HTR-8/SVneo (cell line): Measurements from ENCODE around the gene GSTT4.
"Not testable (repeated sequence)": the region's sequence is repeated elsewhere in the genome, so short reads cannot be mapped to it uniquely, and the experiment has no call there.

Experiments
- DNase-seq: peaks from one replicate; pipeline ENCODE4 v3.0.0; 2011; ENCODE audit warnings: low spot score, mixed read lengths; ENCODE audit not compliant: insufficient read length
- FAIRE-seq: peaks from 2 replicates; lab custom pipeline; 2011; peaks lifted over from hg19 to GRCh38; lab: Jason Lieb, UNC

GSTT4 gene

DNA sequence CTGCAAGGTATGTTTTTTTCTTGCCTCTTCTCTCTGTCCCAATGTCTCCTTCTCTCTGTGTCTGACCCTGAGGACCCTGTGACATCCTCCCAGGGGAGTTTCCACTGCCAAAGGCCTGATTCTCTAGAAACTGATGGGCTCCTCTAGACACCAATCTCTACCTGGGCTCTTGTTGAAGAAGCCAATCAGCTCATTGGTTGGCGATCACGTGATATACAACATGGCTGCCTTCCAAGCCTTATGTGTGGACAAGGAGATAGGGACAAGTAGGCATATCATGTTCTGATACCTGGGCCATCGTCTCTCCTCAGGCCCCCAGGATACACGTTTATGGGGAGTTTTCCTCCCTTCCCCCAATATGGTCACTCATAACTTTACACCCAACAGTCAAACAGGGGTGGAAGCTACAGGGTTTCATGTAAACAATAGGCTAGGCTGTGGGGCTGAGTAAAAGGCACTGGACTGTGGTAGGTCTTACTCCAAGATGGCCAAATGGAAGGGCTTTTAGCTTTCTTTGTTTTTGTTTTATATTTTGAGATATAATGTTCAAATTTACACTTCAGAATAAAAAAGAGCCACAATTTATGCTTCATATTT lies 11.6 kb downstream of the GSTT4 start:
- FAIRE-seq = not testable (repeated sequence)

DNA sequence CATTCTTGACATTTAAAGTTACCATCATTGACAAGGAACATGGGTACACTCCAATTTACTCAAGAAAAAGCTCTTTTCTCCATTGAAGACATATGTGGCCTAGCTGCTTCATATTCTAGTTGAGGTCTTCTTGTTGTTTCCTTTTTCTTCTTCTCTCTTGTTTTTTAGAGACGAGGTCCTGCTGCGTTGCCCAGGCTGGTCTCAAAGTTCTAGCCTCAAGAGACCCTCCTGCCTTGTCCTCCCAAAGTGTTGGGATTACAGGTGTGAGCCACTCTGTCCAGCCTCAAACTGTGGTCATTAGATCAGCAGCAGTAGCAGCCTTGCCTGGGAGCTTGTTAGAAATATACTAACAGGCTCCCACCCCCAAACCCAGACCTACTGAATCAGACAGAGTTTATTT lies 12.2 kb downstream of the GSTT4 start:
- not testable (repeated sequence) for FAIRE-seq, DNase-seq

More for the DNA sequence above, 11.6 kb downstream of the GSTT4 start:
- not testable (repeated sequence) for DNase-seq

DNA sequence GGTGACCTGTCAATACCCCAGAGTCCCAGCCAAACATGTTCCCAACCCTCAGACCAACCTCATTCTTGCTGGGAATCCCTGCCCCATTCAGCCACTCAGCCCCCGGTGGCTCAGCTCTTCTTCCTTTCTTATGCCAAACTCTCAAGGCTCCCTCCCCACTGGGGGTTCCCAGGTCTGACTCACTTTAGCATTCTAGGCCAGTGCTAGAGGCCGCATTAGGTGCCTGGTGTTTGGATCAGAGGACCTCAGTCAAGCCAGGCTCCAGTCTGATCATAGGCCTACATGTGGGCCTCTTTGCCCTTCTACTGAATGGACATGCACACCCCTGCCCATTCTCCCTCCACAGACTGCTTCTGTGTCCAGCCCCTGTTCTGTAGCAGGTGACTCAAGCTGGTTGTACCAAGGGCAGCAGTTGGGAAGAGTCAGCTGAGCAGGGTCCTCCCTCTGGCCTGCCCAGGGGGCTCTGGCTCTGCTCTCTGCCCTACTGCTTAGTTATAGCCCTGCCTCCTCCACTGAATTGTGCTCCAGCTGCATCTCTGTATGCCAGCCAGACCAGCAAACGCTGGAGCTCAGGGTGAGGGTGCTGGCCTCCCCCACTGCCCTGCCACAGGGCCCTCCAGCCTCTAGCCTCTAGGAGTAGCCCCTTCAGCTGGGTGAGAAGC lies 15.5 kb downstream of the GSTT4 start:
- not testable (repeated sequence) for FAIRE-seq, DNase-seq

DNA sequence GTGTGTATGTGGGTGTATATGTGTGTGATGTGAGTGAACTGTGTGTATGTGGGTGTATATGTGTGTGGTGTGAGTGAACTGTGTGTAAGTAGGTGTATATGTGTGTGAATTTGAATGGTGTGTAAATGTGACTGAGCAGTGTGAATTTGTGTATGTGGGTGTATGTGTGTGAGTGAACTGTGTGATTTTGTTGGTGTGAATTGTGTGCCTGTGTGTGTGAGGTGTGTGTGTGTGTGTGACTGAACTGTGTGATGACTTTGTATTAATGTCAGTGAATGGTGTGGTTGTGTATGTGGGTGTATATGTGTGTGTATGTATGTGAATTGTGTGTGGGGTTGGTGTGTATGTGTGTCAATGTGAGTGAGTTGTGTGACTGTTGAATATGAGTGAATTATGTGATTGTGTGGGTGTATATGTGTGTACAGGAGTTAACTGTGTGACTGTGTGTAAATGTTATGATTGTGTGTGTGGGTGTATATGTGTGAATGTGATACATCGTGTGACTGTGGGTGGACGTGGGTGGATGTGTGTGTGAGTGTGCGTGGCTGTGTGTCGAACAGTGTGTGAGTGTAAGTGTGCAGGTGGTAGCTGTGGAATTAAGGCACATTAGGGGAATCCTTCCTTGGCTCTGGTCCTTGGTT lies 18.6 kb downstream of the GSTT4 start:
- peak; percentile 92 for FAIRE-seq
- not testable (repeated sequence) for DNase-seq

DNA sequence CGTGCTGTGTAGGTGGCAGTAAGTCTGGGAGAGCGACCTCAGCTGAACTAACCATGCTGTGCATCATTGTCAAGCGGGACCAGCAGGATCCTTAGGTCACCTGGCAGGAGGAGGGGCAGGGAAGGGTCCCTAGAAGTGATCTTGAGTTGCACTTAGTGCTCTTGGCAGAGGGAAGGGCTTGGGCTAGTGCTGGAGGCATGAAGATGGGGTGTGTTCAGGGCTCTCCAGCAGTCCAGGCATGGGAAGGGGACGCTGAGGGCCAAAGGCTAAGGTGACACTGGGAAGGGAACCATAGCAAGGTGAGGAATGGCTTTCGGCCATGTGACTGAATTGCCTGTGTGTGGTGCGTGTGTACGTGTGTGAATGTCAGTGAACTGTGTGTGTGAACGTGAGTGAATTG lies 19.2 kb downstream of the GSTT4 start:
- not testable (repeated sequence) for FAIRE-seq, DNase-seq

DNA sequence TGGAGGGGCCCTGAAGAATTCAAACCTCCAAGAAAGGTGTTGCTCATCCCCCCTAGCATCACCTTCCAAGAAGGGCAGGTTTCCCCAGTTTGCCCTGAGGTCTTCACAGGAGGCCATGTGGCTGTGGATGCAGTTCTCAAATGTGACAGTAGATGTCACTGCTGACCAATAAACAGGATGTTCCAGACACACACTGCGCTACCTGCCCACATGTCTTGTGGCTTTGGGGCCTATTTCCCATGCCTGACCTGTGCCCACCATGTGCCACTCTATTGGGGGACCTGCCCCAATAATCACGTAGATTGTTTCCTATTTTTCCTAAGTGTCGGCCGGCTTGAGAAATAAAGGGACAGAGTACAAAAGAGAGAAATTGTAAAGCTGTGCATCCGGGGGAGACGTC lies 20.8 kb downstream of the GSTT4 start:
- DNase-seq (no peak), FAIRE-seq (no peak)

DNA sequence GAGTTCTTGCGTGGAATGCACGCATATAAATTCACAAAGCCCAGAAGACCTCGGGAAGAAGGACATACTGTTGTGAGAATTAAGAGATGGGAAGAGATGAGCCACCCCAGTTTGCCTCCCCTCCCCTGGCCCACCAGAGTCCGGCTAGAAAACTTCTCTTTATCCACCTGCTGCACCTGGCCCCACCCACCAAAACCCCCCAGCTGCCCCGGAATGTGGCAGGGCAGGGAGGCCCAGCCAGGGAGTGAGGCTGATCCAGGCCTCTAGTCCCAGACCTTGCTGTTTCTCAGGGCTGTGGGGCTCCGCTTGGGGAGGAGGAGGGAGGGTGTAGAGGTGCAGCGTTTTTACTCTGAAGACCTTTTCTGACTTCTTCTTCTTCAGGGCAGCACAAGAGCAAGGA lies 24.7 kb downstream of the GSTT4 start:
- not testable (repeated sequence) for FAIRE-seq

DNA sequence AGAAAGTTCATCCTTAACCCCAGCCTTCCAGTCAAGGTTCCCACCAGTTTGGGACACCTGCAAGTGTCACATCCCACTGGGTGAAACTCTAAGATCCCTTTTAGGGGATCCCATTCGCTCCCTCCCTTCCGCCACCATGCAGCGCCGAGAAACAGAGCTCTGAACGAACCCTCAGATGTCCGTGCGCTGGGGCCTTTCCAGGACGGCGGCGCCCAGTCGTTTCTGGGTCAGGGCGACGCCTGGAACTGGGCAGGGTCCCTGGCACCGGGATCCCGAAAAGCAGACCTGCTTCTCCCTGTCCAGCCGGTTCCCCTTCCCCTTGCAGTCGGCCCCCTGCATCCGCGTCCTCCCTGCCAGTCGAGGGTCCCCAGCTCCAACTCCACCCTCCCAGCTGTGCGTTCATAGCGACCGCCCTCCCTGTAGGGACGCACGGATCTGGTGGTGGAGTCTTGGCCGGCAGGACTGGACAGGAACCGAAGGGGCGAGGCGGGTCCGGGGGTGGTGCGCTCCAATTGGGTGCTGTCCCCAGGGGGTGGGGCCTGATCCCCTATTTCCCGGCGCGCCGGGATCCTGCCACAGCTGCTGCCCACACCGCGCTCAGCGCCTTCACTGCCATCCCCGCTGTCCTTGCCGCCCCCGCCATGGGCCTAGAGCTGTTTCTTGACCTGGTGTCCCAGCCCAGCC lies 25.6 kb downstream of the GSTT4 start, which contains the start of gene GSTT2:
TSS of gene GSTT2 (plus strand) at position 578 of the 684 bp plus-strand sequence.
- FAIRE-seq = peak; percentile 93
- not testable (repeated sequence) for DNase-seq

More for the DNA sequence above, 24.7 kb downstream of the GSTT4 start:
- not testable (repeated sequence) for DNase-seq

DNA sequence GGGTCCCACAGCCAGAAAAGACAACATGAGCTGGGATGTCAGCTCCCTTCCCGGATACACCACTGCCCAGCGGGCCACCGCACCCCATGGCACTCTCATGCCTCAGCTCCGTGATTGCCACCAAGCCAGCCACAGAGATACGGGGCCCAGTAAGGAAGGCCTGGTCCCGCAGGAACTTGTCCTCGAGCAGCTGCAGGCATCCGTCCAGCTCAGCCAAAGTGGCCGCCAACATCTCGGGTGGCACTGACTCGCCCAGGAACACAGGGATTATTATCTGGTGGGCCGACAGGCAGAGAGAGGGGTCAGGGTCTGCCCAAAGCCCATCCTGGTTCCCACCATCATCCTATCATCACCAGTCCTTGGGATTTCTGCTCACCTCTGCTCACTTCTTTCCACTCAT lies 27.9 kb downstream of the GSTT4 start:
- DNase-seq, FAIRE-seq: not testable (repeated sequence)

DNA sequence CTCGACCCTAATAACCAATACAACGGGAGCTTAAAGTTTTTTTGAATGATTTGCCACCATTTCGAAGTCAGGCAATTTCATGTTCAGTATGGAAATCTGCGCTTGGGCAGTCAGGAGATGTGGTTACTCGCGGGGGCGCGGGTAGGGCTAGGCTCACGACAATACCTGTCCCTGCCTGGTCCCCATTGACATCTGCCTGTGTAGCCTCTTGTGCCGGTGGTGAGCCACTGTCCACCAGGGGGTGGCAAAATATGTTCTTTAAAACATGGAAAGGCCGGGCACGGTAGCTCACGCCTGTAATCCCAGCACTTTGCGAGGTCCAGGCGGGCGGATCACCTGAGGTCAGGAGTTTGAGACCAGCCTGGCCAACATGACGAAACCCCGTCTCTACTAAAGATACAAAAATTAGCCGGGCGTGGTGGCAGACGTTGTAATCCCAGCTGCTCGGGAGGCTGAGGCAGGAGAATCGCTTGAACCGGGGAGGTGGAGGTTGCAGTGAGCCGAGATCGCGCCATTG lies 30.4 kb downstream of the GSTT4 start:
- not testable (repeated sequence) for FAIRE-seq, DNase-seq

DNA sequence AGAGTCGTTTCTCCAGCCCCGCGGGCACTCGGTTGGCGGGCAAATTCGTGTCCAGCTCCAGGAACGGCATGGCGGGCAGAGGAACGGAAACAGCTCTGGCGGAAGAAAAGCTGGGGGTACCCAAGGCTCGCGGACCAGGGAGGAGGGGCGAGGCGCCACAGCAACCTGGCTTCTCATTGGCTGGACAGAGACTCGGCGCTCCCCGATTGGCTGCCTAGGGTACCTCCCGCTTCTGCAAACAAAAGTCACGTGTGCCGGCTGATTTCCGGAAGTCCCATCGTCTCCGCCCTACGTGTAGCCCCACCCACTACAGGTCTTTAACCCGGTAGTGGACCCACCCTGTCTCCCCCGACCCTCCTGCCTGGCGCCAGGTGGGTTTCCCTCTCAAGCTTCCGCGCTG lies 30.9 kb downstream of the GSTT4 start, which contains the start of gene DDT:
TSS of gene DDT (minus strand) at position 97 of the 400 bp plus-strand sequence. CDS start at position 70, 27 bp downstream.
- DNase-seq = not testable (repeated sequence)
- peak; percentile 81 for FAIRE-seq

DNA sequence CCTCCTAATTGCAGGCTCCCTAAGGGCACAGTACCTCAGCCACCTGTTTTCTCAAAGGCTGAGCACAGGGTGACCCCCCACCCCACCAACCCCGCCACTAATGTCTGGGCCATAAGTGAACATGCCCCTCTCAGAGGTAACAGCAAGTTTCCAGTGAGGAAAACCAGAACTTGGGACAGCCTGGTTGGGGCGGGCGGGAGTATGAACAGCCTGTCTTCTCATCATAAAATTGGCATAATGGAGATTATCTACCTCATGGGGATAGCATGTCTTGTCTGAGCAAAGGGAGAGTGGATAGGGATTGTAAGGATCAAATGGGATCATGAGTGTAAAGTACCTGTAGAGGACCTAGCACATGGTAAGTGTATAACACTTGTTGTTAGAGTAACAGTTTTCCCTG lies 33.3 kb downstream of the GSTT4 start:
- not testable (repeated sequence) for FAIRE-seq, DNase-seq

DNA sequence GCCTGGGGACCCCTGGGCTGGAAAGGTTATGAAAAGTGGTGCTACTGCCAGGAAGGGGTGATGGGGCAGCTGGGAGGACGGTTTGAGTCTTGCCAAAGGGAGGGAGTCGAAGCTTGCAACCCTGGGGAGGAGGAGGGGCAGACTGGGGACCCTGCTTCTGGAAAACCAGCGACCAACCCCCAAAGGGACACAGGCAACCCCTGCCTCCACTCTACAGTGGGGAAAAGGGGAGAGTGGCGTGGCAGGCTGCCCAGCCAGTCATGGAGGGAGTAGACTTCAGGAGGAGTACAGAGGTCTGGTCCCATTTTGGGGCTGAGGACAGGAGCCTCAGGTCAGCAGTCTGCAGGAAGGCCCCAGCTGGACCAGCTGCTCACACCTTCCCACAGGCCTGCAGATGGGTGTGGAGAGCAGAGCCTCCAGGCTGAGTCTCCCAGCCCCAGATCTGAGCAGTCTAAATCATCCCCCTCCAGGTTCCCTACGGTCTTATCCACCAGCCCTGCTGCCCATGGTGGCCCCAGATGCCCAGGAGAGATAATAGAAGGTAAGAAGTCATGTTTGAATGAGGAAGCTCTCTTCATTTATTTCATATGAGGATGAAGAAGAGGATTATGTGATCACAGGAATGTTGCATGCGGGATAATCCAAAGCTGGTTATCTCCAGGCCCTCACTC lies 34.3 kb downstream of the GSTT4 start:
- DNase-seq = no peak
- no peak for FAIRE-seq

DNA sequence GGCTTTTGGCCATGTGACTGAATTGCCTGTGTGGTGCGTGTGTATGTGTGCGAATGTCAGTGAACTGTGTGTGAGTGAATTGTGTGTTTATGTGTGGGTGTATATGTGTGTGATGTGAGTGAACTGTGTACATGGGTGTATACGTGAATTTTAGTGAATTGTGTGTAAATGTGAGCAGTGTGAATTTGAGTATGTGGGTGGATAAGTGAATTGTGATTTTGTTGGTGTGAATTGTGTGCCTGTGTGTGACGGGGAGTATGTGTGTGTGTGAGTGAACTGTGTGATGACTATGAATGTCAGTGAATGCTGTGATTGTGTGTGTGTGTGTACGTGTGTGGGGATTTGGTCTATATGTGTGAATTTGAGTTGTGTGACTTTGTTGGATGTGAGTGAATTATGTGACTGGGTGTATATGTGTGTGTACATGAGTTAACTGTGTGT lies 35.0 kb downstream of the GSTT4 start:
- no peak for FAIRE-seq
- DNase-seq = no peak

DNA sequence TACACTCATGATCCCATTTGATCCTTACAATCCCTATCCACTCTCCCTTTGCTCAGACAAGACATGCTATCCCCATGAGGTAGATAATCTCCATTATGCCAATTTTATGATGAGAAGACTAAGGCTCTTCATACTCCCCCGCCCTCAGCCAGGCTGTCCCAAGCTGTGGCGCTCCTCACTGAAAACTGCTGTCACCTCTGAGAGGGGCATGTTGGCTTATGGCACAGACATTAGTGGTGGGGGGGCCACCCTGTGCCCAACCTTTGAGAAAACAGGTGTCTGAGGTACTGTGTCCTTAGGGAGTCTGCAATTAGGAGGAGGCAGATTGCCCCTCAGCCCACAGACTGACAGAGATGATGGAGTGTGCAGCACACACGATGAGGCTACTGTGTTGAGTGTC lies 36.2 kb downstream of the GSTT4 start:
- FAIRE-seq (no peak), DNase-seq (no peak)

DNA sequence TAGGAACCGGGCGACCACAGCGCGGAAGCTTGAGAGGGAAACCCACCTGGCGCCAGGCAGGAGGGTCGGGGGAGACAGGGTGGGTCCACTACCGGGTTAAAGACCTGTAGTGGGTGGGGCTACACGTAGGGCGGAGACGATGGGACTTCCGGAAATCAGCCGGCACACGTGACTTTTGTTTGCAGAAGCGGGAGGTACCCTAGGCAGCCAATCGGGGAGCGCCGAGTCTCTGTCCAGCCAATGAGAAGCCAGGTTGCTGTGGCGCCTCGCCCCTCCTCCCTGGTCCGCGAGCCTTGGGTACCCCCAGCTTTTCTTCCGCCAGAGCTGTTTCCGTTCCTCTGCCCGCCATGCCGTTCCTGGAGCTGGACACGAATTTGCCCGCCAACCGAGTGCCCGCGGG lies 38.7 kb downstream of the GSTT4 start, which contains the start of gene DDTL:
TSS of gene DDTL (plus strand) at position 321 of the 400 bp plus-strand sequence. CDS start at position 348, 27 bp downstream.
- not testable (repeated sequence) for DNase-seq
- peak; percentile 94 for FAIRE-seq

DNA sequence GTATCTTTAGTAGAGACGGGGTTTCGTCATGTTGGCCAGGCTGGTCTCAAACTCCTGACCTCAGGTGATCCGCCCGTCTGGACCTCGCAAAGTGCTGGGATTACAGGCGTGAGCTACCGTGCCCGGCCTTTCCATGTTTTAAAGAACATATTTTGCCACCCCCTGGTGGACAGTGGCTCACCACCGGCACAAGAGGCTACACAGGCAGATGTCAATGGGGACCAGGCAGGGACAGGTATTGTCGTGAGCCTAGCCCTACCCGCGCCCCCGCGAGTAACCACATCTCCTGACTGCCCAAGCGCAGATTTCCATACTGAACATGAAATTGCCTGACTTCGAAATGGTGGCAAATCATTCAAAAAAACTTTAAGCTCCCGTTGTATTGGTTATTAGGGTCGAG lies 39.2 kb downstream of the GSTT4 start:
- peak; percentile 64 for FAIRE-seq

DNA sequence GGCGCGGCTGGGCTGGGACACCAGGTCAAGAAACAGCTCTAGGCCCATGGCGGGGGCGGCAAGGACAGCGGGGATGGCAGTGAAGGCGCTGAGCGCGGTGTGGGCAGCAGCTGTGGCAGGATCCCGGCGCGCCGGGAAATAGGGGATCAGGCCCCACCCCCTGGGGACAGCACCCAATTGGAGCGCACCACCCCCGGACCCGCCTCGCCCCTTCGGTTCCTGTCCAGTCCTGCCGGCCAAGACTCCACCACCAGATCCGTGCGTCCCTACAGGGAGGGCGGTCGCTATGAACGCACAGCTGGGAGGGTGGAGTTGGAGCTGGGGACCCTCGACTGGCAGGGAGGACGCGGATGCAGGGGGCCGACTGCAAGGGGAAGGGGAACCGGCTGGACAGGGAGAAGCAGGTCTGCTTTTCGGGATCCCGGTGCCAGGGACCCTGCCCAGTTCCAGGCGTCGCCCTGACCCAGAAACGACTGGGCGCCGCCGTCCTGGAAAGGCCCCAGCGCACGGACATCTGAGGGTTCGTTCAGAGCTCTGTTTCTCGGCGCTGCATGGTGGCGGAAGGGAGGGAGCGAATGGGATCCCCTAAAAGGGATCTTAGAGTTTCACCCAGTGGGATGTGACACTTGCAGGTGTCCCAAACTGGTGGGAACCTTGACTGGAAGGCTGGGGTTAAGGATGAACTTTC lies 44.0 kb downstream of the GSTT4 start, which contains the start of gene GSTT2B:
TSS of gene GSTT2B (minus strand) at position 112 of the 688 bp plus-strand sequence. CDS start at position 48, 64 bp downstream.
- peak; percentile 94 for FAIRE-seq
- not testable (repeated sequence) for DNase-seq

More for the DNA sequence above, 39.2 kb downstream of the GSTT4 start:
- not testable (repeated sequence) for DNase-seq
